Measurements from ENCODE around the gene SLC52A3. TPM values are rescaled to one million over a fixed set of nuclear protein-coding genes. Genes with fewer than 3 reads are reported as not detected.

Gene SLC52A3
- polyA plus RNA-seq, 3 donors = 3.3 to 4.0 (median 3.6) TPM

- no peak for DNase-seq (ENCODE audit: extremely low read depth in 1 of 11, low read depth in 9 of 11, low spot score in 4 of 11)
Observed at GRCh38 chr20:774016-774659, 5.8 kb upstream of the SLC52A3 start.

GRCh38 chr20:772806-773205, 4.5 kb upstream of the SLC52A3 start:
- DNase-seq (ENCODE audit: extremely low read depth in 1 of 11, low read depth in 9 of 11, low spot score in 4 of 11) = no peak

GRCh38 chr20:771741-772464, 3.6 kb upstream of the SLC52A3 start:
- no peak for DNase-seq (ENCODE audit: extremely low read depth in 1 of 11, low read depth in 9 of 11, low spot score in 4 of 11)

- no peak for DNase-seq (ENCODE audit: extremely low read depth in 1 of 11, low read depth in 9 of 11, low spot score in 4 of 11)
Observed at GRCh38 chr20:770691-771090, 2.4 kb upstream of the SLC52A3 start.

DNA sequence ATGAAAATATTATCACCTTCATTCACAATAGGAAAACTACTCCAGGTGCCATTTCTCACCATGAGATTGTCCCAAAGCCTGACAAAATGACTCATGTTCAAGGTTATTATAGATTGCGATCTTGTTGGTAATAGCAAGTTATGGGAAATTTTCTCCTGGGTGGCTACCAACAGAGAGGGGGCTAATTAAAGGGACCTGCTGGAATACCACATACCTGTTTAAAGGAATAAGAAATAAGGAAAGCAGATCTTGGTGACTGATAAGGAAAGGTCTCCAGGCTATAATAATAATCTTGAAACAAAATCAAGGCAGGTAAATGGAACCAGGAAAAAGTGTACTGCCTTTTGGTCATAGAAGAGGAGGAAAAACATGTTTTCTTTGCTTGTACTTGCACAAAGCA, 1.4 kb downstream of the SLC52A3 start:
- DNase-seq (ENCODE audit: extremely low read depth in 1 of 11, low read depth in 9 of 11, low spot score in 4 of 11) = no peak

GRCh38 chr20:764255-764654, 4.0 kb downstream of the SLC52A3 start:
- no peak for DNase-seq (ENCODE audit: extremely low read depth in 1 of 11, low read depth in 9 of 11, low spot score in 4 of 11)

GRCh38 chr20:761418-762381, 6.6 kb downstream of the SLC52A3 start:
- DNase-seq (ENCODE audit: extremely low read depth in 1 of 11, low read depth in 9 of 11, low spot score in 4 of 11) = no peak

GRCh38 chr20:760751-761417, 7.4 kb downstream of the SLC52A3 start:
- peak in 3 of 11 donors; percentile 18 to 50 (median 33) for DNase-seq (ENCODE audit: extremely low read depth in 1 of 11, low read depth in 9 of 11, low spot score in 4 of 11)

- no peak for DNase-seq (ENCODE audit: extremely low read depth in 1 of 11, low read depth in 9 of 11, low spot score in 4 of 11)
Observed at GRCh38 chr20:757506-757905, 10.8 kb downstream of the SLC52A3 start.

- DNase-seq (ENCODE audit: extremely low read depth in 1 of 11, low read depth in 9 of 11, low spot score in 4 of 11) = peak in 3 of 11 donors; percentile 15 to 54 (median 51)
Observed at GRCh38 chr20:755941-756340, 12.4 kb downstream of the SLC52A3 start.

DNA sequence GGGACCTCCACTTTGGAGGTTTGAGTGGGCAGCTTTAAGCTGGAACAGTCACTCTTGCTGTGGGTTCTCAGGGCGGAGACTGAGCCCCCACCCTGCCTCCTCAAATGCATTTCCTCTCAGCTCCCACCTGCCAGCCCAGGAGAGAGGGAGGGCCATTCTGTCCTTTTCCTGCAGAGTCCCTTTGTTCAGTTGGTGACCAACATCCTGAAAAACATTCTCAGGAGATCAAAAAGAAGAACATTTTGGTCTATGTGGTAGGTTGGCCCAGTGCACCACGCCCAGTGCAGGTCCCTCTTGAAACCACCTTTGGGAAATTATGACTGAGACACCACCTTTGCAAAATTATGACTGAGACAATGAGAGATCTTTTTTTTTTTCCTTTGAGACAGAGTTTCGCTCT, 13.4 kb downstream of the SLC52A3 start:
- DNase-seq (ENCODE audit: extremely low read depth in 1 of 11, low read depth in 9 of 11, low spot score in 4 of 11) = no peak

GRCh38 chr20:753897-754635, 14.2 kb downstream of the SLC52A3 start:
- no peak for DNase-seq (ENCODE audit: extremely low read depth in 1 of 11, low read depth in 9 of 11, low spot score in 4 of 11)

DNA sequence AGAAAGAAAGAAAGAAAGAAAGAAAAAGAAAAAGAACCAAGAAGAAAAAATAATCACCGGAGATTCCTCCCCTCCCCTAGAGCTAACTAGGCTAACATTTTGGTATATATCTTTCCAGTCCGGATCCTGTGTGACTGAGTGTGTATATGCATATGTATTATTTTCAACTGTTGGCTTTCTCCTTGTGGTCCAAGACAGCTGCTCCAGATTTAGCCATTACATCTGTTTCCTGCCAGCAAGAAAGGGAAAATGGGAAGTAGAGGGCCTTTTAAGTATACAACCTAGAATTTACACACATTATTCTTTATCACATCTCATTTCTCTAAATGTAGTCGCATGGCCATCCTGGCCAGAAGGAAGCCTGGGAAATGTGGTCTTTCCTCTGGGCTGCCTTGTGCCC, 15.2 kb downstream of the SLC52A3 start:
- no peak for DNase-seq (ENCODE audit: extremely low read depth in 1 of 11, low read depth in 9 of 11, low spot score in 4 of 11)

DNA sequence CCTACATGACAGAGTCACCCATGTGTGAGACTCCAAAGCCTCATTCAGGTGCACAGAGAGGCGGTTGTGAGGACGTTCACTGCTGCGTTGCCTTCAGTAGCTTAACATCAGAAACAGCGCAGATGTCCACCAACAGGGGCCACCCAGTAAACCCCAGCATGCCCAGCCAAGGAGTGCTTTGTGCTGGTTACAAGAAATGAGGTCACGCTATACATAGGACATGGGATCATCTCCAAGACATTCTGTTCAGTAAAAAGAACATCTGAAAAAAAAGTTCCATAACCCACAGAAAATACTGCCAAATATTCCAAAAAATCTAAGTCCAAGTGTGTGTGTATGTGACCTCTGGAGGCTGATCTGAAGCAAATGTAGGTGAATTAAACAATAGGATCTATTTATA, 16.0 kb downstream of the SLC52A3 start:
- no peak for DNase-seq (ENCODE audit: extremely low read depth in 1 of 11, low read depth in 9 of 11, low spot score in 4 of 11)

- no peak for DNase-seq (ENCODE audit: extremely low read depth in 1 of 11, low read depth in 9 of 11, low spot score in 4 of 11)
Observed at GRCh38 chr20:751761-752160, 16.5 kb downstream of the SLC52A3 start.

- no peak for DNase-seq (ENCODE audit: extremely low read depth in 1 of 11, low read depth in 9 of 11, low spot score in 4 of 11)
Observed at GRCh38 chr20:750801-751200, 17.5 kb downstream of the SLC52A3 start.

DNA sequence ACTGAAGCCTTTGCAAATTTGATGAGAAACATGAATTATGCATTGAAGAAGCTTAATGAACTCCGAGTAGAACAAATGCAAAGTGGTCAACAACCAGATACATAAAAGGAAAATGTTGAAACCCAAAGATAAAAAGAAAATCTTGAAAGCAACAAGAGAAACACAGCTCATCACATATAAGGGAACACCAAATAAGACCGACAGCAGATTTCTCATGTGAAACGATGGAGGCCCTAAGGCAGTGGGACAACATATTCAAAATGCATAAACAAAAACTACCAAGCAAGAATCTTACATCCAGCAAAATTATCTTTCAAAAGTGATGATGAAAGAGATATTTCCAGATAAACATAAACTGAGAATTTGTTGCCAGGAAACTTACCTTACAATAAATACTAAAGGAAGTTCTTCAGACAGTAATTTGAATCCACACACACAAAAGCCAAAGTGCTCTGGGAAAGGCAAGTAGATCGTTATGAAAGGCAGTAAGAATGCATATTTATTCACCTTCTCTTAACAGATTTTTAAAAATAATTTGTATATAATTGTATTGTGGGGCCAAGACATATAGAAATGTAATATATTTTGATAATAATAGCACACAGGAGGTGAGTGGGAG, 22.5 kb downstream of the SLC52A3 start:
- no peak for DNase-seq (ENCODE audit: extremely low read depth in 1 of 11, low read depth in 9 of 11, low spot score in 4 of 11)

DNA sequence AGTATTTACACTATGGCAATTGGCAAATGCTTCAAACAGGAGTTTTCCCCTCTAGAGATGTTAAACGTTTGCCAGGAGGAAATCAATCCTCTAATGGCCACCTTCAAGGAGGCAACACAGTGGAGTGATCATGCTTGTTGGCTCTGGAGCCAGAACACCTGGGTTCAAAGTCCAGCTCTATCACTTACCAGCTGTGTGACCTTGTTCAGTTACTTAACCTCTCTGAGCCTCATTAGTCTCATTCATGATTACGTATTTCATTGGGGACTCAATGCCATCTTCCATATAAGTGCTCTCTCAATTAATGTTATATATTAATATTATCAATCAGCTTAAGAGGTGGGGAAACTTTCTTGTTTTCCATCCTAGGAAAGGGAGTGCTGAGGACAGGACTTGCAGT, 26.1 kb downstream of the SLC52A3 start:
- no peak for DNase-seq (ENCODE audit: extremely low read depth in 1 of 11, low read depth in 9 of 11, low spot score in 4 of 11)
